ENCODE data around the gene KLK11. TPM values are rescaled to one million over a fixed set of nuclear protein-coding genes. Genes with fewer than 3 reads are reported as not detected.

Gene KLK11
- total and polyA plus RNA-seq, 10 of the 15 experiments (the other 5 are each of a cell fraction or from before 2014, with no cell fraction given): not detected

DNA sequence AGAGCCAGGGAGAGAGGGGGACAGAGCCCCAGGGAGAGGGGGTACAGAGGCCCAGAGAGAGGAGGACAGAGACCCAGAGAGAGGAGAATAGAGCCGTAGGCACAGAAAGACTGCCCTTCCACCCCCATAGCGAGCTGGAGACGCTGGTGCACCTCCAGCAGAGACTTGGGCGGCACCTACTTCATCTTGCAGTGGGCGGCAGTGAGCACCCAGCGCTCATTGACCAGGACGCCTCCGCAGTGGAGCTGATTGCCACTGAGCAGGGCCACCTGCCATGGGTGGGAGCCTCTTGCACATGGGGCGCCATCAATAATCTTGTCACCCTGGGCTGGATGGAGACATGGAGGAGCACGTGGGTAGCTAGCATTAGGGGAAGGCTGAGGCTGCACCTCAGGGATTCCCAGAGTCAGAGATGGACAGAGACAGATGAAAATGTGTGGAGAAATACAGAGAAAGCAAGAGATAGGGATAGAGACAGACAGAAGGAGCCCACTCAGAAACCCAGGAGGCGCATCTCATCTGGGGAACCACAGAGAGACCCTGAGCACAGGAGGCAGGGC is 44.7 kb downstream of the KLK11 start:
- intact Hi-C loops (cut with micrococcal nuclease; ENCODE audit: unreplicated experiment) (no loop called here), in situ Hi-C loops (cut with MboI) (no loop called here)
- BruUV-seq (replicated peaks): no TSS peak
- 31% methylated on average over 10 of the region's 11 CpGs for WGBS (ENCODE audit: insufficient coverage, insufficient replicate concordance, low lambda C conversion rate, missing lambda C conversion rate)
- no peak overlapping the region for H2AFZ ChIP-seq (ENCODE audit: control insufficient read depth, low read depth, low read length)
- ATAC-seq: no peak
- H3K9ac ChIP-seq (ENCODE audit: control insufficient read depth, insufficient read depth, low read length): no peak overlapping the region
- CTCF ChIA-PET: no interaction called here
- H3K27me3 ChIP-seq (replicated peaks in 1 of 2; ENCODE audit: control insufficient read depth in 2 of 2, insufficient read depth in 2 of 2, low read length in 1 of 2): no peaks in the 10 kb centered on the region
- TF ChIP-seq ZNF24 (IDR thresholded peaks at IDR 0.05): no peak
- TF ChIP-seq SUZ12 (IDR thresholded peaks at IDR 0.05; ENCODE audit: unreplicated experiment): no peak
- no peak for TF ChIP-seq PAX5 (IDR thresholded peaks at IDR 0.05; ENCODE audit: borderline replicate concordance, low read depth, low read length)
- no peak for TF ChIP-seq ZBED1 (IDR thresholded peaks at IDR 0.05; ENCODE audit: borderline replicate concordance)
- TF ChIP-seq BHLHE40 (IDR thresholded peaks at IDR 0.05; ENCODE audit: borderline replicate concordance in 1 of 2, low read depth in 2 of 2, low read length in 1 of 2): no peak
- TF ChIP-seq, protein P1, sequence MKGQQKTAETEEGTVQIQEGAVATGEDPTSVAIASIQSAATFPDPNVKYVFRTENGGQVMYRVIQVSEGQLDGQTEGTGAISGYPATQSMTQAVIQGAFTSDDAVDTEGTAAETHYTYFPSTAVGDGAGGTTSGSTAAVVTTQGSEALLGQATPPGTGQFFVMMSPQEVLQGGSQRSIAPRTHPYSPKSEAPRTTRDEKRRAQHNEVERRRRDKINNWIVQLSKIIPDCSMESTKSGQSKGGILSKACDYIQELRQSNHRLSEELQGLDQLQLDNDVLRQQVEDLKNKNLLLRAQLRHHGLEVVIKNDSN (IDR thresholded peaks at IDR 0.05; ENCODE audit: borderline replicate concordance, extremely low read length, insufficient read depth, low read depth, low read length): no peak
- no peak for TF ChIP-seq YY1 (IDR thresholded peaks at IDR 0.05; ENCODE audit: low read depth, low read length)
- no peak for TF ChIP-seq CHD2 (IDR thresholded peaks at IDR 0.05; ENCODE audit: borderline replicate concordance, low read depth, low read length)
- TF ChIP-seq, protein P2, sequence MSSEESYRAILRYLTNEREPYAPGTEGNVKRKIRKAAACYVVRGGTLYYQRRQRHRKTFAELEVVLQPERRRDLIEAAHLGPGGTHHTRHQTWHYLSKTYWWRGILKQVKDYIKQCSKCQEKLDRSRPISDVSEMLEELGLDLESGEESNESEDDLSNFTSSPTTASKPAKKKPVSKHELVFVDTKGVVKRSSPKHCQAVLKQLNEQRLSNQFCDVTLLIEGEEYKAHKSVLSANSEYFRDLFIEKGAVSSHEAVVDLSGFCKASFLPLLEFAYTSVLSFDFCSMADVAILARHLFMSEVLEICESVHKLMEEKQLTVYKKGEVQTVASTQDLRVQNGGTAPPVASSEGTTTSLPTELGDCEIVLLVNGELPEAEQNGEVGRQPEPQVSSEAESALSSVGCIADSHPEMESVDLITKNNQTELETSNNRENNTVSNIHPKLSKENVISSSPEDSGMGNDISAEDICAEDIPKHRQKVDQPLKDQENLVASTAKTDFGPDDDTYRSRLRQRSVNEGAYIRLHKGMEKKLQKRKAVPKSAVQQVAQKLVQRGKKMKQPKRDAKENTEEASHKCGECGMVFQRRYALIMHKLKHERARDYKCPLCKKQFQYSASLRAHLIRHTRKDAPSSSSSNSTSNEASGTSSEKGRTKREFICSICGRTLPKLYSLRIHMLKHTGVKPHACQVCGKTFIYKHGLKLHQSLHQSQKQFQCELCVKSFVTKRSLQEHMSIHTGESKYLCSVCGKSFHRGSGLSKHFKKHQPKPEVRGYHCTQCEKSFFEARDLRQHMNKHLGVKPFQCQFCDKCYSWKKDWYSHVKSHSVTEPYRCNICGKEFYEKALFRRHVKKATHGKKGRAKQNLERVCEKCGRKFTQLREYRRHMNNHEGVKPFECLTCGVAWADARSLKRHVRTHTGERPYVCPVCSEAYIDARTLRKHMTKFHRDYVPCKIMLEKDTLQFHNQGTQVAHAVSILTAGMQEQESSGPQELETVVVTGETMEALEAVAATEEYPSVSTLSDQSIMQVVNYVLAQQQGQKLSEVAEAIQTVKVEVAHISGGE (CRISPR knock-in tag; IDR thresholded peaks at IDR 0.05): no peak
- TF ChIP-seq IKZF2 (IDR thresholded peaks at IDR 0.05): no peak
- TF ChIP-seq RCOR1 (conservative IDR thresholded peaks at IDR 0.05; ENCODE audit: low read depth, low read length): no peak
- TF ChIP-seq ATF7 (IDR thresholded peaks at IDR 0.05; ENCODE audit: low read depth): no peak
- no peak for TF ChIP-seq STAT1 (conservative IDR thresholded peaks at IDR 0.05)
- TF ChIP-seq CREB1 (IDR thresholded peaks at IDR 0.05; ENCODE audit: low read depth): no peak
- H3K9me3 ChIP-seq (replicated peaks; ENCODE audit: control insufficient read depth, insufficient read depth, low read length): no peaks in the 10 kb centered on the region
- H3K79me2 ChIP-seq (ENCODE audit: control insufficient read depth, insufficient read depth, low read length): no peaks in the 10 kb centered on the region
- POLR2A ChIA-PET: no interaction called here
- H4K20me1 ChIP-seq (ENCODE audit: control insufficient read depth, insufficient read depth): no peaks in the 10 kb centered on the region; the same call in 1 of the 2 replicates
- H3K4me1 ChIP-seq (ENCODE audit: control insufficient read depth, insufficient read depth, low read length): no peaks in the 10 kb centered on the region
- H3K36me3 ChIP-seq (ENCODE audit: control insufficient read depth in 2 of 2, insufficient read depth in 2 of 2, low read length in 1 of 2): no peaks in the 10 kb centered on the region
- RAD21 ChIA-PET (ENCODE audit: unreplicated experiment): no interaction called here
- DNase-seq (ENCODE audit: low read depth, low spot score): no peak
- SMC1A ChIA-PET (ENCODE audit: uncharacterized antibody, unreplicated experiment): no interaction called here
- no peak overlapping the region for H3K4me3 ChIP-seq
- H3K4me2 ChIP-seq (ENCODE audit: control insufficient read depth, insufficient read depth): no peak overlapping the region
- no peak overlapping the region for H3K27ac ChIP-seq (ENCODE audit: control insufficient read depth, insufficient read depth)
- no peak for FAIRE-seq
